ENCODE data around the gene CLASP1.

DNA sequence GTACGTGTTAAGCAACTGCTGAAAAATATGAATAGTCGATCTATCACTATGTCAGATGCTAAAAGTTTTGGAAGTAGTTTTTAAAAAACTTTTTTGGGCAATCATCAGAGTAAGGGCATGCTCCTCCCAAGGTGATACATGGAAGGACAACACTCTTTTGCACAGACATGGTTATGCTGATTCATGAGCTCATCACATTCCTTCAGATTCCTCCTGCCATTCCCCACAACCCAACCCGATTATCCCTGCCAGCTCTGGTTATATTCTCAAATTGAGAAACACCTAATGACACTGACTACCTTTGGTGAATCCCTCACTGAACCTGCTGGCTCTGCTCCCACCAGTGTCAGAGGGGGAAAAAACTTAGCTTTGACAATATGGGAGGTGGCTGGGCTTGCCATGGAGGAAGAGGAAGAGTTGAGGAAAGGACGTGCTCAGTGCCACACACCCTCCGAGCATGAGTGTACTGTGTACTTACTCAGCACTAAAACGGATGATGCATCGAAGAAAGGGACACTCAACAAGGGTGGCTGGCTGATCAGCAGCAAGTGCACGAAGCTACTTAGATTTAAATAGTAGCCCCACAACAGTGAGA lies 202.5 kb downstream of the CLASP1 start:
- no peak for TF ChIP-seq POLR2A (IDR thresholded peaks at IDR 0.05)
- TF ChIP-seq, protein P1, sequence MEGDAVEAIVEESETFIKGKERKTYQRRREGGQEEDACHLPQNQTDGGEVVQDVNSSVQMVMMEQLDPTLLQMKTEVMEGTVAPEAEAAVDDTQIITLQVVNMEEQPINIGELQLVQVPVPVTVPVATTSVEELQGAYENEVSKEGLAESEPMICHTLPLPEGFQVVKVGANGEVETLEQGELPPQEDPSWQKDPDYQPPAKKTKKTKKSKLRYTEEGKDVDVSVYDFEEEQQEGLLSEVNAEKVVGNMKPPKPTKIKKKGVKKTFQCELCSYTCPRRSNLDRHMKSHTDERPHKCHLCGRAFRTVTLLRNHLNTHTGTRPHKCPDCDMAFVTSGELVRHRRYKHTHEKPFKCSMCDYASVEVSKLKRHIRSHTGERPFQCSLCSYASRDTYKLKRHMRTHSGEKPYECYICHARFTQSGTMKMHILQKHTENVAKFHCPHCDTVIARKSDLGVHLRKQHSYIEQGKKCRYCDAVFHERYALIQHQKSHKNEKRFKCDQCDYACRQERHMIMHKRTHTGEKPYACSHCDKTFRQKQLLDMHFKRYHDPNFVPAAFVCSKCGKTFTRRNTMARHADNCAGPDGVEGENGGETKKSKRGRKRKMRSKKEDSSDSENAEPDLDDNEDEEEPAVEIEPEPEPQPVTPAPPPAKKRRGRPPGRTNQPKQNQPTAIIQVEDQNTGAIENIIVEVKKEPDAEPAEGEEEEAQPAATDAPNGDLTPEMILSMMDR (IDR thresholded peaks at IDR 0.05) = no peak
